ENCODE data around the gene BCKDHA.

DNA sequence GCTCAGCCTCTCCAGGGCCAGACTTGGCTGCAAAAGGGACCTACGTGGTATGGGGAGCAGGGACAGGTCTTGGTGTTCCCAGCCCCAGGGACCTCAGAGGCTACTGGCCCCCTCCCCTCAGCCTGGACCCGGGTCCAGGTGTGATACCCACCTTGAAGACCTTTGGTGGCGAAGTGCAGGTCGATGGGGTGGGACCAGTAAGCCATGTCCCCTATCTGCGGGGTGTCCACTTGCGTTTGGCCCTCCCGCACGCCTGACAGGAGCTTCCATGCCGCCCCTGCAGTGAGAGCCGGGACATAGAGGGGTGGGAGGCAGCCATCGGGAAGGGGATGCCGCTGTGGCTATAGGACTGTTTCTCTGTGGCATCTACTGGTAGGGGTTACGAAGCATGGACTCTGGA, 39.9 kb upstream of the BCKDHA start:
- no peak for TF ChIP-seq POLR2A (IDR thresholded peaks at IDR 0.05)
- TF ChIP-seq, protein P1, sequence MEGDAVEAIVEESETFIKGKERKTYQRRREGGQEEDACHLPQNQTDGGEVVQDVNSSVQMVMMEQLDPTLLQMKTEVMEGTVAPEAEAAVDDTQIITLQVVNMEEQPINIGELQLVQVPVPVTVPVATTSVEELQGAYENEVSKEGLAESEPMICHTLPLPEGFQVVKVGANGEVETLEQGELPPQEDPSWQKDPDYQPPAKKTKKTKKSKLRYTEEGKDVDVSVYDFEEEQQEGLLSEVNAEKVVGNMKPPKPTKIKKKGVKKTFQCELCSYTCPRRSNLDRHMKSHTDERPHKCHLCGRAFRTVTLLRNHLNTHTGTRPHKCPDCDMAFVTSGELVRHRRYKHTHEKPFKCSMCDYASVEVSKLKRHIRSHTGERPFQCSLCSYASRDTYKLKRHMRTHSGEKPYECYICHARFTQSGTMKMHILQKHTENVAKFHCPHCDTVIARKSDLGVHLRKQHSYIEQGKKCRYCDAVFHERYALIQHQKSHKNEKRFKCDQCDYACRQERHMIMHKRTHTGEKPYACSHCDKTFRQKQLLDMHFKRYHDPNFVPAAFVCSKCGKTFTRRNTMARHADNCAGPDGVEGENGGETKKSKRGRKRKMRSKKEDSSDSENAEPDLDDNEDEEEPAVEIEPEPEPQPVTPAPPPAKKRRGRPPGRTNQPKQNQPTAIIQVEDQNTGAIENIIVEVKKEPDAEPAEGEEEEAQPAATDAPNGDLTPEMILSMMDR (IDR thresholded peaks at IDR 0.05): no peak
